ENCODE results near the gene MARK1.

- TF ChIP-seq CTCF (IDR thresholded peaks at IDR 0.05): no peak
- no peak for TF ChIP-seq RAD21 (IDR thresholded peaks at IDR 0.05; ENCODE audit: low read length)
- TF ChIP-seq SMC3 (IDR thresholded peaks at IDR 0.05; ENCODE audit: low read depth, low read length): no peak
- no peak for TF ChIP-seq USF1 (IDR thresholded peaks at IDR 0.05; ENCODE audit: borderline replicate concordance, low read depth)
These were observed 11.8 kb upstream of the MARK1 start for GRCh38 chr1:220516014-220516721.

Measured in SK-N-SH (cell line).